ENCODE data around the gene SCARB1.
A peak's percentile ranks its signal among the peaks of the same experiment; 100 is the strongest.
"Not testable (repeated sequence)": the region's sequence is repeated elsewhere in the genome, so short reads cannot be mapped to it uniquely, and the experiment has no call there.

Gene SCARB1, protein sequence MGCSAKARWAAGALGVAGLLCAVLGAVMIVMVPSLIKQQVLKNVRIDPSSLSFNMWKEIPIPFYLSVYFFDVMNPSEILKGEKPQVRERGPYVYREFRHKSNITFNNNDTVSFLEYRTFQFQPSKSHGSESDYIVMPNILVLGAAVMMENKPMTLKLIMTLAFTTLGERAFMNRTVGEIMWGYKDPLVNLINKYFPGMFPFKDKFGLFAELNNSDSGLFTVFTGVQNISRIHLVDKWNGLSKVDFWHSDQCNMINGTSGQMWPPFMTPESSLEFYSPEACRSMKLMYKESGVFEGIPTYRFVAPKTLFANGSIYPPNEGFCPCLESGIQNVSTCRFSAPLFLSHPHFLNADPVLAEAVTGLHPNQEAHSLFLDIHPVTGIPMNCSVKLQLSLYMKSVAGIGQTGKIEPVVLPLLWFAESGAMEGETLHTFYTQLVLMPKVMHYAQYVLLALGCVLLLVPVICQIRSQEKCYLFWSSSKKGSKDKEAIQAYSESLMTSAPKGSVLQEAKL

DNA sequence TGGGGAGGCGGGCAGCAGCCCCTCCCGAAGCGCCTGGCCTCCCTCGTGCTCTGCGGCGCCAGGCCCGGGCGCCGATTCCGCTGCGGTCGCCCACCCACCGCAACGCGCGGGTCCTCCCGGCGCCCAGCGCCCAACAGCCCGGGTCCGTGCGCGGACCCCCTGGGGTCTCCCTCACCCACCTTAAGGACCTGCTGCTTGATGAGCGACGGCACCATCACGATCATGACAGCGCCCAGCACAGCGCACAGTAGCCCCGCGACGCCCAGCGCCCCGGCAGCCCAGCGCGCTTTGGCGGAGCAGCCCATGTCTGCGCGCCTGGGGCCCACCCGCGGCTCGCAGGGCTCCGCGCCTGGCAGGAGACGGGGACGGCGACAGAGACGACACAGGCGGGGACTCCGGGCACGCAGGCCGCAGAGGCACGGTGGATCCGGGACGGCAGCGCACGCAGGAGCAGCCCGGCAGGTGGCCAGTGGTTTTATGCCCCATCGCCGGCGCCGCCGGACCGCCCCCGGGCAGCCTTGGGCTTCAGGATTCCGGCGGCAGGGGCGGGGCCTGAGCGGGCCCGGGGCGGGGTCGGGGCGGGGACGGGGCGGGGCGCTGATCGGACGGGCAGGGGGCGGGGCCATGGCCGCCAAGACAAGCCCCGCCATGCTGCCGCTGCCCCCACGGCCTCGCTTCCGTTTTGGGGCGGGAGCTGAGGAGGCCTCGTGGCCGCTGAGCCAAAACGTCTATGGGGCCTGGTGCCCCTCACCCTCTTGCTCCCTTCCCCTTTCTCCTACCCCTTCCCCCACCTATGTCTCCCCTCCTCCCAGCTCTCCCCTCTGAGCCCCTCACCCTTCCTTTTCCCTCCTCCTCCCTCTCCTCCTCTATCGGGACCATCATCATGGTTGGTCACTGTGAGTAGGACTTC, at the start of gene SCARB1:
Gene SCARB1, minus strand, starts transcription at position 449 of the 910 bp plus-strand sequence. Its CDS starts 144 bp downstream, at position 305.
- H3K4me3 ChIP-seq (ENCODE audit: low read depth, low read length) = peak within 1 kb of the TSS; percentile 86
- TF ChIP-seq, protein P1, sequence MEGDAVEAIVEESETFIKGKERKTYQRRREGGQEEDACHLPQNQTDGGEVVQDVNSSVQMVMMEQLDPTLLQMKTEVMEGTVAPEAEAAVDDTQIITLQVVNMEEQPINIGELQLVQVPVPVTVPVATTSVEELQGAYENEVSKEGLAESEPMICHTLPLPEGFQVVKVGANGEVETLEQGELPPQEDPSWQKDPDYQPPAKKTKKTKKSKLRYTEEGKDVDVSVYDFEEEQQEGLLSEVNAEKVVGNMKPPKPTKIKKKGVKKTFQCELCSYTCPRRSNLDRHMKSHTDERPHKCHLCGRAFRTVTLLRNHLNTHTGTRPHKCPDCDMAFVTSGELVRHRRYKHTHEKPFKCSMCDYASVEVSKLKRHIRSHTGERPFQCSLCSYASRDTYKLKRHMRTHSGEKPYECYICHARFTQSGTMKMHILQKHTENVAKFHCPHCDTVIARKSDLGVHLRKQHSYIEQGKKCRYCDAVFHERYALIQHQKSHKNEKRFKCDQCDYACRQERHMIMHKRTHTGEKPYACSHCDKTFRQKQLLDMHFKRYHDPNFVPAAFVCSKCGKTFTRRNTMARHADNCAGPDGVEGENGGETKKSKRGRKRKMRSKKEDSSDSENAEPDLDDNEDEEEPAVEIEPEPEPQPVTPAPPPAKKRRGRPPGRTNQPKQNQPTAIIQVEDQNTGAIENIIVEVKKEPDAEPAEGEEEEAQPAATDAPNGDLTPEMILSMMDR (IDR thresholded peaks at IDR 0.05; ENCODE audit: low read depth, low read length, missing control alignments) = no peak
- DNase-seq (ENCODE audit: low read depth) = no peak

DNA sequence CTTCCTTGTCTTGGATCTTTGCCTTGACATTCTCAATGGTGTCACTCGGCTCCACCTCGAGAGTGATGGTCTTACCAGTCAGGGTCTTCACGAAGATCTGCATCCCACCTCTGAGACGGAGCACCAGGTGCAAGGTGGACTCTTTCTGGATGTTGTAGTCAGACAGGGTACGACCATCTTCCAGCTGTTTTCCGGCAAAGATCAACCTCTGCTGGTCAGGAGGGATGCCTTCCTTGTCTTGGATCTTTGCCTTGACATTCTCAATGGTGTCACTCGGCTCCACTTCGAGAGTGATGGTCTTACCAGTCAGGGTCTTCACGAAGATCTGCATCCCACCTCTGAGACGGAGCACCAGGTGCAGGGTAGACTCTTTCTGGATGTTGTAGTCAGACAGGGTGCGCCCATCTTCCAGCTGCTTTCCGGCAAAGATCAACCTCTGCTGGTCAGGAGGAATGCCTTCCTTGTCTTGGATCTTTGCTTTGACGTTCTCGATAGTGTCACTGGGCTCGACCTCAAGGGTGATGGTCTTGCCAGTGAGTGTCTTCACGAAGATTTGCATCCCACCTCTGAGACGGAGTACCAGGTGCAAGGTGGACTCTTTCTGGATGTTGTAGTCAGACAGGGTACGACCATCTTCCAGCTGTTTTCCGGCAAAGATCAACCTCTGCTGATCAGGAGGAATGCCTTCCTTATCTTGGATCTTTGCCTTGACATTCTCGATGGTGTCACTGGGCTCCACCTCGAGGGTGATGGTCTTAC, 49.0 kb upstream of the SCARB1 start:
- not testable (repeated sequence) for DNase-seq (ENCODE audit: low read depth)
- H3K4me3 ChIP-seq (ENCODE audit: low read depth, low read length) = peak overlapping the region; percentile 99

DNA sequence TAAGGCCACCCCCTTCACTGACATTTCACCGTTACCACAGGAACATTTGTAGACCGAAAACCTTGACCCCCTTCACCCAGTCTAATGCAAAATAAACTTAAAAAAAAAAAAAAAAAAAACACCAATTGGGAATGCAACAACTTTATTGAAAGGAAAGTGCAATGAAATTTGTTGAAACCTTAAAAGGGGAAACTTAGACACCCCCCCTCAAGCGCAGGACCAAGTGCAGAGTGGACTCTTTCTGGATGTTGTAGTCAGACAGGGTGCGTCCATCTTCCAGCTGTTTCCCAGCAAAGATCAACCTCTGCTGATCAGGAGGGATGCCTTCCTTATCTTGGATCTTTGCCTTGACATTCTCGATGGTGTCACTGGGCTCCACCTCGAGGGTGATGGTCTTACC, 47.9 kb upstream of the SCARB1 start:
- H3K4me3 ChIP-seq (ENCODE audit: low read depth, low read length) = peak overlapping the region; percentile 25; the same call in 1 of the 2 replicates
- DNase-seq (ENCODE audit: low read depth) = not testable (repeated sequence)

DNA sequence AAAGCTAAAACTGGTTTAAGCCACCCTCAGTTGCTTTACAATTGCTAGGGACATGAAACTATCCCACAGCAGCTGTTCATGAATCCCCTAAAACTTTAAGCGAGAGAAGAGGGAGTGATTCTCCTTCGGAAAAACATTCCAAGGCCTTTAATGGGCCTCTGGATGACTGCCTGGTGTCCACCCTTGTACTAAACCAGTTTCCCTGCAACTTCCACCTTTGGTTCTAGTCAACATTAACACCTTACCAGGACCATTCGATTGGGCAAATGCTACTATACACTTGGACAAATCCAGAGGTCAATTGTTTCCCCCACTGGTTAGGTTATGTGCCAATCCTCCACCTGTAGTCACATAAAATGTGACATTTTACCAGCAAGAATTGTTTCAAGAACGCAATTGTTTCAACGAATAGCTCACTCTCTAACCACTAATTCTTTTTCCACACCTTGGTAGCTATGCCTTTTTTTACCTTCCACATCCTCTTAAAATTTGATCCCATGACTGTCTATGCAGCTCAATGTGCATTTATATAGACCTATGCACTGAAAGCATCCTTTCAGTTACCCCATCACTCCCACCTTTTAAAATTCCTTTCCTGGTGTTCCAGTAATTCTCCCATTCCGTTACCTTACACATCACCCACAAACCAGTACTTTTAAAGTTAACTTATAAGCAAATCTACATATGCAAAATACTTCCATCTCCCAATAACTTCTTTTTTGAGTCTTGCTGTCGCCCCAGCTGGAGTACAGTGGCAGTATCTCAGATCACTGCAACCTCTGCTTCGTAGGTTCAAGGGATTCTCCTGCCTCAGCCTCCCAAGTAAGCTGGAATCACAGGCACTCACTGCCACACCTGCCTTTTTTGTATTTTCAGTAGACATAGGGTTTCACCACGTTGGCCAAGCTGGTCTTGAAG, 47.2 kb upstream of the SCARB1 start:
- no peak for DNase-seq (ENCODE audit: low read depth)
- H3K4me3 ChIP-seq (ENCODE audit: low read depth, low read length) = no peak overlapping the region; the same call in 1 of the 2 replicates
- TF ChIP-seq, protein P1 (IDR thresholded peaks at IDR 0.05; ENCODE audit: low read depth, low read length, missing control alignments) = no peak

DNA sequence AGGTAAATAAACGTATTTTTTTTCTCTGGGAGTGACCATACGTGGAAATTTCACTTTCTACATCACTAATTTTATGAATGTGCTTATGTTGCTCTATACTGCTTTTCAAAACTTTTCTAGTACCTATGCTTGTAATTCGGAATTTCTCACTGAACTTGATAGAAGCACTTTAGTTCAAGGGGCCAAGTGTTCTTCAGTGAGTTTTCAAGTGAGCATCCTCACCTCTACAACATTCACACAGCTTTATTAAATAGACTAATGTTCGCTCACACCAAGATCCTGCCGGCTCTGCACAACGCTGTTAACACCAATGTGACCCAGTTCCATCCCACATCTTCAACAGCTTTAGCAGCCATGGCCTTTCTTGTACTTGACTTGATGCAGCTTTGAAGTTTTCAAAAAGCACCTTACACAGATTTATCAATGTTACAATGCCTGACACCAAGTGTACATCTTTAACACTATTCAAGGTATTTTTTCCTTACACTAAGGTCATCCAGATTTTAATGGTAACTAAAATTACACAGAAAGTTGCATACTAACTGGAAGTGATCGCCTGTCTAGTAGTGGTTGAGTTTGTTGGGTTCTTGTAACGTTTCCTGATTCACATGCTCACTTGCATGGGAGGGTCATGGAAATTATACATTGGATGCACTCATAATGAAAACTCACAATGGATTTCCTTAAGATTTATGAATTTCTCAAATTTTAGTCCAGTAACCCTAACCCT, 46.3 kb upstream of the SCARB1 start:
- H3K4me3 ChIP-seq (ENCODE audit: low read depth, low read length) = no peak overlapping the region
- no peak for DNase-seq (ENCODE audit: low read depth)
- TF ChIP-seq, protein P1 (IDR thresholded peaks at IDR 0.05; ENCODE audit: low read depth, low read length, missing control alignments) = no peak

DNA sequence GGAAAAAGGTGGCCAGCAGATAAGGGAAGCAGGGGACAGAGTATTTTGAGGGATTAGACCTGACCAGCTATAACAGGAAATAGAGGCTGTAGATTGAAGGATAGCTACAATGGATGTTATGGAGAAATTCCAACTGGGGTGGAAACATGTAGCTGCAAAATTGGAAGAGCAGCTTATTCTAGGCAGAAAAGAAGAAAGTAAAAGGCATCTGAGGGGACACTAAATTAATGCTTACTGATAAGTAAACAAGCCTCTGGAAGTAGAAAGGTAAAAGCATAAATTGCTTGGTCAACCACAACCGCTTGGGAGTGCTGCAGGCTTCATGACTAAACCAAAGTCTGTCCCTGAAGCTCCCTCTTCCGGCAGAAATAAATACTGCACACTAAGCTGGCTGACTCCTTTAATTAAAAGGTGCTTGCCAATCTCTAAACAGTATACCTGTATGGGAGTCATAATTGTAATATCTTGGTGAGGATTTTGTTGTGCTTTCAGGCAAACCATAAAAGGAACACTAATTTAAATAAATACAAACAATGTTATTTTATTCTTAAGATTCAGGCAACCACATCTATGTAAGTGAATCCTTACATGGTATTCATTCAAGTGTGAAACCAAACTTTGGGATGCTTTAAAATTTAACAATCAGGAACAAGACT, 43.1 kb upstream of the SCARB1 start:
- peak; percentile 92 for DNase-seq (ENCODE audit: low read depth)
- TF ChIP-seq, protein P1 (IDR thresholded peaks at IDR 0.05; ENCODE audit: low read depth, low read length, missing control alignments) = peak; percentile 96
- no peak overlapping the region for H3K4me3 ChIP-seq (ENCODE audit: low read depth, low read length)
